ENCODE measurements around the gene DDN.

DDN gene

GRCh38 chr12:48965298-48965838 is 33.8 kb downstream of the DDN start:
- no peak for DNase-seq

DNA sequence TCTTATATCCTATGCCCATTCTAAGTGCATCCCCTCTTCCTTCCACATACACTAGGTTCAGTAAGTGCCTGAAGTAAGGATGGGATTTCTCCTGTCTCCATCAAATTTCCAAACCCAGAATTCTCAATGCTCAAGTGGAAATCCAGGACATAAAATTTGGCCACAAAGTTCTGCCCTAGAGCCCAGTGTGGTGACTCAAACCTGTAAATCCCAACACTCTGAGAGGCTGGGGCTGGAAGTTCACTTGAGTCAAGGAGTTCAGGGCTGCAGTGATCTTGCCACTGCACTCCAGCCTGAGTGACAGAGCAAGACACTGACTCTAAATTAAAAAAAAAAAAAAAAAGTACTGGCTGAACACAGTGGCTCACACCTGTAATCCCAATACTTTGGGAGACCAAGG is 37.4 kb downstream of the DDN start:
- no peak for DNase-seq

DNA sequence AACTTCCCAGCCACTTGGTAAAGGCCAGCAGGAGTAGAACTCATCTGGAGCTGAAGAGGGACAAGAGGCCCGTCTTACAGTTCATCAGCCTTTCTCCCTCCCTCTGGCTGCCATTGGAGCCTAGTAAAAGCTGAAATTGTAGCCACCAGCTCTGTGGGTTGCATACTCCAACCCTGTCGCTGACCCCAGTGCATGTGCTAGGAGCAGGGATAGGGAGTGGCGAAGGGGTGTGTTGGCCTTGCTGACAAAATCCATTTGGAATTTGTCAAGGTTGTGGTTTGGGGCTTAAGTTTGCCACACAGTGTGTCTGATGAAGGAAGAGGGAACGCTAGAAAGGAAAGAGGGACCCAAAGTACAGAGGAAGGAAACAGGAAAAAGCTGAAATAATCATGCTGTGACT is 37.8 kb downstream of the DDN start:
- DNase-seq = no peak

GRCh38 chr12:48960834-48961233 is 38.3 kb downstream of the DDN start:
- DNase-seq = no peak

- no peak for DNase-seq
Measured at GRCh38 chr12:48958049-48958388, 41.2 kb downstream of the DDN start.

- peak; percentile 96 for DNase-seq
Measured at GRCh38 chr12:48957141-48958048, 41.8 kb downstream of the DDN start, which contains the start of gene ARF3. Gene ARF3 (minus strand): TSS chr12:48957487. CDS start chr12:48941095, 16,392 bp downstream.

DNA sequence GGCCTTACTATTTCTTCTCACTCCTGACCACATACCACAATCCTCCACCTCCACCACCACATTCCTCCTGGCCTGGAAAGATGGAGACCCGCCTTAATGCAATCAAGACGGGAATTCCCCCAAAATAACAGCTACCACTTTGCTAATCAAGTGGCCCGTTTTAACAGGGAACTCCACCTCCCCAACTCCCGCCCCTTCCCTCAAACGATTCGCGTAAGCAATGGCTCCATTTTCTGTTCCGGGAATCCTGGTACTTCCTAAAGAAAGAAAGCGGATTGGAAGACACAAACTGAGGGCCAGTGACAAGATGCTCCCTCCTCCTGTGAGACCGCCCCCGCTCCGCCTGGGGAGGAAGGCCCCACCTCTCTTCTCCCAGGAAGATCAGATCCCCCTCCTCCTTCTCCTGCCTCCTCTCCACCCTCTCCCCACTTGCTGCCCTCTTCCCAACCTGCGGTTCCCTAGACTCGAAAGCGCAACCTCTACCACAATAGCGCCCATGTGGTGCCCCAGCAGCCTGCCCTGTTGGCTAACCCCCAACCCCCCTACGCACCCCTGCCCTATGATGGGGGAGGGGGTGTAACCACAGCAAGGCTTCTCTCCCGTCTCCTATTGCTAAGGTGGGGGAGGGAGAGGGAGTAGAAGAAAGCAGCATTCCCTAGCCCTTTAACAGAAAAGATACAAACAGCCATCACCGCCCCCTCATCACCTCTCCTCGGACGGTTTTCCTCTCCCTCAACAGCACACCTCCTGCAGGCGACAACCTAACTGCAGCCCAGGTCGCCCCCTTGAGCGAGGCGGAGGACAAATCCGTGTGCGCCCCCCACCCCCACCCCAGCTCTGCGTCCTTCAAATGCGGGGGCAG is 42.7 kb downstream of the DDN start:
- DNase-seq = peak; percentile 95

GRCh38 chr12:48954841-48955501 is 44.2 kb downstream of the DDN start:
- no peak for DNase-seq

DNA sequence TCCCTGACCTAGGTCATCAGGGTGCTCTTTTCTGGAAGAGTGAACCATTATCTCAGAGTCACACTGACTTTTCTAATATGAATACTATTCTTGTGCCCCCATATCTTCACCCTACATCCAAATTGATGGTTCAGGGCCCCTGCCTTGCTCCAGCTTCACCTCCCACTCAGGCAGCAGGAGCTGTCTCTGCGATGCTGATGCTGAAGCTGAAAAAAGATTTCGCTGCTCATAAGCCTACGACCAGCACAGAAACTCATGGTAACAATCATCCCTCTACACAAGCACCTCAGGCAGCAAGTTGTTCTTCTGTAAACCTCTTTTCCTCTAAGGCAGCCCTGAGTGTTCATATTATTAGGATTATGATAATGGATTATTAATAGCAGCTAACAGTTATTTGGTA is 45.1 kb downstream of the DDN start:
- no peak for DNase-seq

GRCh38 chr12:48952691-48953090 is 46.5 kb downstream of the DDN start:
- DNase-seq = no peak

DNA sequence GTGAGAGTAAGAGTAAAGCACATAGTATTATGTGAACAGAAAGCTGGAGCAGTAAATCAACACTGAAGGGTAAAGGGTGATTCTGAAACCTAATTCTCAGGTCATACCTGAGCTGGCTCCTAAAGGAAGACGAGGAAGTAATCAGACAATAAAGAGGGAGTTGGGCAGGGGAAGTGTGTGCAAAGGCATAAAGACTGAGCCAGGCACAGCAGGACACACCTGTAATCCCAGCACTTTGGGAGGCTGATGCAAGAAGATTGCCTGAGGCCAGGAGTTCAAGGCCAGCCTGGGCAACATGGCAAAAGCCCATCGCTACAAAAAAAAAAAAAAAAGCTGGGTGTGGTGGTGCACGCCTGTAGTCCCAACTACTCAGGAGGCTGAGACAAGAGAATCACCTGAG is 51.4 kb downstream of the DDN start:
- no peak for DNase-seq

DNA sequence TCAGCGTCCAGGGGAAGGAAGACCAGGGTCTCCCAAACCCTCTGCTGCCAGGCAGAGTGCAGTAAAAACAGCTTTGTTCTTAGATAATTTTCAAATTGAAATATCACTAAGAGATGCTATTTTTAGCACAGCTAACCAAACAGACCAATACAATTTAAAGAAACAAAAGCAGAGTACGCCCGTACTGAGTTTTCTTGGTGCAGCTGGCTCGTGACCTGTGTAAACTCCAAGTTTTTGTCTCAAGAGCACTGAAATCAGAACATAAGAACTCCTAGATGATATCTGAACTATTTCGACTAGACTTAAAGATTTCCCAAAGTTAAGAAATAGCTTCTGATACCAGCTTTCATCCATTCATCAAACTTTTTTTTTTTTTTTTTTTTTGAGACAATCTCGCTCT is 52.2 kb downstream of the DDN start:
- no peak for DNase-seq

DNA sequence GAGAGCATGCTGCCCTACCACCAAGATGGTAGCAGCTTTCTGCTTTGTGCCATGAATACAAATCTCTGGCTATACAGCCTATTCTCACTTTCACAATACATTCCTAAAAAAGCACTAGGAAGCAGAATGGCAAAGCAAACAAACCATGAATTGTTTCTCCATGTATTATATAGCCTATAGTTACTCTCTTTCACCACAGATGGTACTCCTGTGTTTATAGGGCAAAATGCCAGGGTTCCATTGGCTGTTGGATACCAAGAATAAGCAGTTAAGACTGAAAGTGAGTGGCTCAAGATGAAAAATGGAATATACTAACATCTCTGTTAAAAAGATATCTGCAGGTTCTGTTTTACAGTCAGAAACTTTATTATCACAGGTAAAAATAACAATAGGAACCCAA is 53.0 kb downstream of the DDN start:
- DNase-seq = no peak
